ENCODE measurements around the gene GALNS.

DNA sequence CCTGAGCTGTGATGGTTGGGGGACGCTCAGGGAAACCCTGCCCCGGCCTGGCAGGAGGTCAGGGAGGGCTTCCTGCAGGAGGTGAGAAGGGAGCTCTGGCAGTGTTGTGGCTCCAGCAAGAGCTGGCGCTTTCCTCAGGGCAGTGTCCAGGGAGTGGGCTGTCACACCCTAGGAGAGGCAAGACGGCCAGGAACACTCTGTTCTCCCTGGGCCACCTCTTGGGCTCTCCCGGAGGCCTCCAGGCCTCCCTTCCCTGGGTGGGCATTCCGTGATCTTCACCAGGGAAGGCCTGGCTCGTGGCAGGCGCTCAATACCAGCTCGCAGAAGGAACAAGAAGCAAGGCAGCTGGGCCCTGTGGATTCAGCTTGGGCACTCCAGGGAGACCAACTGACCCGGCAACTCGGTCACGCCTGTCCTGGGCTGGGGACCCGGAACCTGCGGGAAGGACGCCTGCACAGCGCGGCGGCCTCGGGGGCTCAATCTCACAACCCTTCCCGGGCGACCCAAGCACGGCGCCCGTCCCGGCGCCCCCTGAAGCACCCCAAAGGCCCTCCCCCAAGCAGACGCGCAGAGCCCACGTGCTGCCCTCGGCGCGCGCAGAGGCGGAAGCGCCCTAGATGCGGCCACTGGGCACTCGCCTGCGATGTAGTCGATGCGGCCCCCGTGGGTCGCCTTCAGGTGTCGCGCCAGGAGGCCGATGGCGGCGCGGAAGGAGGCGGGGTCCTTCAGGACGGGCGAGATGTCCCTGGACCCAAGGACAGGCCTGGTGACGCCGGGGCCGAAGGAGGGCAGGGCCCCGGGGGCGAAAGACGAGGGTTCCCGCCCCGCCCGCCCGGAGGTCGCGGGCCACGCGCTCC is 45.6 kb downstream of the GALNS start:
- TF ChIP-seq EZH2 (IDR thresholded peaks at IDR 0.05; ENCODE audit: low read depth, unreplicated experiment) (no peak), POLR2AphosphoS5 (IDR thresholded peaks at IDR 0.05; ENCODE audit: low read depth) (no peak), CTCF (conservative IDR thresholded peaks at IDR 0.05; ENCODE audit: low read depth in 2 of 2) (no peak), EZH2phosphoT487 (IDR thresholded peaks at IDR 0.05; ENCODE audit: unreplicated experiment) (no peak), CREB1 (CRISPR knock-in tag; IDR thresholded peaks at IDR 0.05; ENCODE audit: low read depth) (no peak), ZNF114 (CRISPR knock-in tag; IDR thresholded peaks at IDR 0.05) (no peak), ZNF331 (CRISPR knock-in tag; IDR thresholded peaks at IDR 0.05; ENCODE audit: low read depth) (no peak), JUNB (IDR thresholded peaks at IDR 0.05; ENCODE audit: unreplicated experiment) (no peak), STAT1 (IDR thresholded peaks at IDR 0.05; ENCODE audit: unreplicated experiment) (no peak)
- TF ChIP-seq, protein P1, sequence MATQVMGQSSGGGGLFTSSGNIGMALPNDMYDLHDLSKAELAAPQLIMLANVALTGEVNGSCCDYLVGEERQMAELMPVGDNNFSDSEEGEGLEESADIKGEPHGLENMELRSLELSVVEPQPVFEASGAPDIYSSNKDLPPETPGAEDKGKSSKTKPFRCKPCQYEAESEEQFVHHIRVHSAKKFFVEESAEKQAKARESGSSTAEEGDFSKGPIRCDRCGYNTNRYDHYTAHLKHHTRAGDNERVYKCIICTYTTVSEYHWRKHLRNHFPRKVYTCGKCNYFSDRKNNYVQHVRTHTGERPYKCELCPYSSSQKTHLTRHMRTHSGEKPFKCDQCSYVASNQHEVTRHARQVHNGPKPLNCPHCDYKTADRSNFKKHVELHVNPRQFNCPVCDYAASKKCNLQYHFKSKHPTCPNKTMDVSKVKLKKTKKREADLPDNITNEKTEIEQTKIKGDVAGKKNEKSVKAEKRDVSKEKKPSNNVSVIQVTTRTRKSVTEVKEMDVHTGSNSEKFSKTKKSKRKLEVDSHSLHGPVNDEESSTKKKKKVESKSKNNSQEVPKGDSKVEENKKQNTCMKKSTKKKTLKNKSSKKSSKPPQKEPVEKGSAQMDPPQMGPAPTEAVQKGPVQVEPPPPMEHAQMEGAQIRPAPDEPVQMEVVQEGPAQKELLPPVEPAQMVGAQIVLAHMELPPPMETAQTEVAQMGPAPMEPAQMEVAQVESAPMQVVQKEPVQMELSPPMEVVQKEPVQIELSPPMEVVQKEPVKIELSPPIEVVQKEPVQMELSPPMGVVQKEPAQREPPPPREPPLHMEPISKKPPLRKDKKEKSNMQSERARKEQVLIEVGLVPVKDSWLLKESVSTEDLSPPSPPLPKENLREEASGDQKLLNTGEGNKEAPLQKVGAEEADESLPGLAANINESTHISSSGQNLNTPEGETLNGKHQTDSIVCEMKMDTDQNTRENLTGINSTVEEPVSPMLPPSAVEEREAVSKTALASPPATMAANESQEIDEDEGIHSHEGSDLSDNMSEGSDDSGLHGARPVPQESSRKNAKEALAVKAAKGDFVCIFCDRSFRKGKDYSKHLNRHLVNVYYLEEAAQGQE (IDR thresholded peaks at IDR 0.05; ENCODE audit: unreplicated experiment): no peak
- TF ChIP-seq, protein P2, sequence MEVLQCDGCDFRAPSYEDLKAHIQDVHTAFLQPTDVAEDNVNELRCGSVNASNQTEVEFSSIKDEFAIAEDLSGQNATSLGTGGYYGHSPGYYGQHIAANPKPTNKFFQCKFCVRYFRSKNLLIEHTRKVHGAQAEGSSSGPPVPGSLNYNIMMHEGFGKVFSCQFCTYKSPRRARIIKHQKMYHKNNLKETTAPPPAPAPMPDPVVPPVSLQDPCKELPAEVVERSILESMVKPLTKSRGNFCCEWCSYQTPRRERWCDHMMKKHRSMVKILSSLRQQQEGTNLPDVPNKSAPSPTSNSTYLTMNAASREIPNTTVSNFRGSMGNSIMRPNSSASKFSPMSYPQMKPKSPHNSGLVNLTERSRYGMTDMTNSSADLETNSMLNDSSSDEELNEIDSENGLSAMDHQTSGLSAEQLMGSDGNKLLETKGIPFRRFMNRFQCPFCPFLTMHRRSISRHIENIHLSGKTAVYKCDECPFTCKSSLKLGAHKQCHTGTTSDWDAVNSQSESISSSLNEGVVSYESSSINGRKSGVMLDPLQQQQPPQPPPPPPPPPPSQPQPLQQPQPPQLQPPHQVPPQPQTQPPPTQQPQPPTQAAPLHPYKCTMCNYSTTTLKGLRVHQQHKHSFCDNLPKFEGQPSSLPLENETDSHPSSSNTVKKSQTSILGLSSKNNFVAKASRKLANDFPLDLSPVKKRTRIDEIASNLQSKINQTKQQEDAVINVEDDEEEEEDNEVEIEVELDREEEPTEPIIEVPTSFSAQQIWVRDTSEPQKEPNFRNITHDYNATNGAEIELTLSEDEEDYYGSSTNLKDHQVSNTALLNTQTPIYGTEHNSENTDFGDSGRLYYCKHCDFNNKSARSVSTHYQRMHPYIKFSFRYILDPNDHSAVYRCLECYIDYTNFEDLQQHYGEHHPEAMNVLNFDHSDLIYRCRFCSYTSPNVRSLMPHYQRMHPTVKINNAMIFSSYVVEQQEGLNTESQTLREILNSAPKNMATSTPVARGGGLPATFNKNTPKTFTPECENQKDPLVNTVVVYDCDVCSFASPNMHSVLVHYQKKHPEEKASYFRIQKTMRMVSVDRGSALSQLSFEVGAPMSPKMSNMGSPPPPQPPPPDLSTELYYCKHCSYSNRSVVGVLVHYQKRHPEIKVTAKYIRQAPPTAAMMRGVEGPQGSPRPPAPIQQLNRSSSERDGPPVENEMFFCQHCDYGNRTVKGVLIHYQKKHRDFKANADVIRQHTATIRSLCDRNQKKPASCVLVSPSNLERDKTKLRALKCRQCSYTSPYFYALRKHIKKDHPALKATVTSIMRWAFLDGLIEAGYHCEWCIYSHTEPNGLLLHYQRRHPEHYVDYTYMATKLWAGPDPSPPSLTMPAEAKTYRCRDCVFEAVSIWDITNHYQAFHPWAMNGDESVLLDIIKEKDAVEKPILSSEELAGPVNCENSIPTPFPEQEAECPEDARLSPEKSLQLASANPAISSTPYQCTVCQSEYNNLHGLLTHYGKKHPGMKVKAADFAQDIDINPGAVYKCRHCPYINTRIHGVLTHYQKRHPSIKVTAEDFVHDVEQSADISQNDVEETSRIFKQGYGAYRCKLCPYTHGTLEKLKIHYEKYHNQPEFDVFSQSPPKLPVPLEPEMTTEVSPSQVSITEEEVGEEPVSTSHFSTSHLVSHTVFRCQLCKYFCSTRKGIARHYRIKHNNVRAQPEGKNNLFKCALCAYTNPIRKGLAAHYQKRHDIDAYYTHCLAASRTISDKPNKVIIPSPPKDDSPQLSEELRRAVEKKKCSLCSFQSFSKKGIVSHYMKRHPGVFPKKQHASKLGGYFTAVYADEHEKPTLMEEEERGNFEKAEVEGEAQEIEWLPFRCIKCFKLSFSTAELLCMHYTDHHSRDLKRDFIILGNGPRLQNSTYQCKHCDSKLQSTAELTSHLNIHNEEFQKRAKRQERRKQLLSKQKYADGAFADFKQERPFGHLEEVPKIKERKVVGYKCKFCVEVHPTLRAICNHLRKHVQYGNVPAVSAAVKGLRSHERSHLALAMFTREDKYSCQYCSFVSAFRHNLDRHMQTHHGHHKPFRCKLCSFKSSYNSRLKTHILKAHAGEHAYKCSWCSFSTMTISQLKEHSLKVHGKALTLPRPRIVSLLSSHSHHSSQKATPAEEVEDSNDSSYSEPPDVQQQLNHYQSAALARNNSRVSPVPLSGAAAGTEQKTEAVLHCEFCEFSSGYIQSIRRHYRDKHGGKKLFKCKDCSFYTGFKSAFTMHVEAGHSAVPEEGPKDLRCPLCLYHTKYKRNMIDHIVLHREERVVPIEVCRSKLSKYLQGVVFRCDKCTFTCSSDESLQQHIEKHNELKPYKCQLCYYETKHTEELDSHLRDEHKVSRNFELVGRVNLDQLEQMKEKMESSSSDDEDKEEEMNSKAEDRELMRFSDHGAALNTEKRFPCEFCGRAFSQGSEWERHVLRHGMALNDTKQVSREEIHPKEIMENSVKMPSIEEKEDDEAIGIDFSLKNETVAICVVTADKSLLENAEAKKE (CRISPR knock-in tag; IDR thresholded peaks at IDR 0.05): no peak

Measured in GM23338 (cell line).